Tongue (tissue), 2 donors: ENCODE results near the gene CACNB2. TPM values are rescaled to one million over a fixed set of nuclear protein-coding genes. Genes with fewer than 3 reads are reported as not detected.
A peak's percentile ranks its signal among the peaks of the same experiment; 100 is the strongest.

ENCODE experiments used
- DNase-seq: peaks from one replicate; pipeline ENCODE4 v3.0.0-alpha.2; 2015
- total RNA-seq: library from RNA; depleted of rRNA; stranded (reverse); fragments of >200 nt; gene quantifications from one replicate; pipeline ENCODE4 v1.2.3, GENCODE V29; 2014

Gene CACNB2
- total RNA-seq, 1 donor from 2014 or later: 3.3 TPM

GRCh38 chr10:18456984-18457383 lies 316.8 kb downstream of the CACNB2 start:
- DNase-seq: no peak

GRCh38 chr10:18460032-18460431 lies 319.8 kb downstream of the CACNB2 start:
- DNase-seq: peak; percentile 13

- no peak for DNase-seq
These were observed 323.5 kb downstream of the CACNB2 start for GRCh38 chr10:18463673-18464211.

- DNase-seq: no peak
These were observed 328.9 kb downstream of the CACNB2 start for GRCh38 chr10:18469125-18469524.

- DNase-seq: no peak
These were observed 332.8 kb downstream of the CACNB2 start for GRCh38 chr10:18472977-18473376.

- DNase-seq: no peak
These were observed 333.3 kb downstream of the CACNB2 start for GRCh38 chr10:18473424-18474117.

- no peak for DNase-seq
These were observed 333.9 kb downstream of the CACNB2 start for GRCh38 chr10:18474118-18474455.

GRCh38 chr10:18476076-18476647 lies 335.9 kb downstream of the CACNB2 start:
- DNase-seq: no peak

- no peak for DNase-seq
These were observed 338.1 kb downstream of the CACNB2 start for GRCh38 chr10:18478354-18478753.

- no peak for DNase-seq
These were observed 339.3 kb downstream of the CACNB2 start for GRCh38 chr10:18479502-18479901.

GRCh38 chr10:18483516-18484186 lies 343.4 kb downstream of the CACNB2 start:
- DNase-seq: no peak

GRCh38 chr10:18486438-18486837 lies 346.2 kb downstream of the CACNB2 start:
- peak; percentile 5 for DNase-seq

GRCh38 chr10:18490755-18491154 lies 350.5 kb downstream of the CACNB2 start:
- DNase-seq: no peak

- no peak for DNase-seq
These were observed 357.7 kb downstream of the CACNB2 start for GRCh38 chr10:18497806-18498369.

GRCh38 chr10:18498998-18499397 lies 358.8 kb downstream of the CACNB2 start:
- no peak for DNase-seq

- DNase-seq: no peak
These were observed 360.4 kb downstream of the CACNB2 start for GRCh38 chr10:18500576-18500975.

GRCh38 chr10:18501198-18501597 lies 361.0 kb downstream of the CACNB2 start:
- DNase-seq: no peak

GRCh38 chr10:18501629-18502028 lies 361.4 kb downstream of the CACNB2 start:
- DNase-seq: no peak

GRCh38 chr10:18504161-18504560 lies 363.9 kb downstream of the CACNB2 start:
- DNase-seq: no peak

- no peak for DNase-seq
These were observed 365.4 kb downstream of the CACNB2 start for GRCh38 chr10:18505456-18506118.

GRCh38 chr10:18508587-18508986 lies 368.4 kb downstream of the CACNB2 start:
- DNase-seq: no peak

GRCh38 chr10:18514537-18514936 lies 374.3 kb downstream of the CACNB2 start:
- no peak for DNase-seq

GRCh38 chr10:18516851-18517250 lies 376.6 kb downstream of the CACNB2 start:
- no peak for DNase-seq
